ENCODE measurements around the gene COQ10A. TPM values are rescaled to one million over a fixed set of nuclear protein-coding genes. Genes with fewer than 3 reads are reported as not detected.

Gene COQ10A
- total RNA-seq, result 17.0 TPM in 2 replicates

DNA sequence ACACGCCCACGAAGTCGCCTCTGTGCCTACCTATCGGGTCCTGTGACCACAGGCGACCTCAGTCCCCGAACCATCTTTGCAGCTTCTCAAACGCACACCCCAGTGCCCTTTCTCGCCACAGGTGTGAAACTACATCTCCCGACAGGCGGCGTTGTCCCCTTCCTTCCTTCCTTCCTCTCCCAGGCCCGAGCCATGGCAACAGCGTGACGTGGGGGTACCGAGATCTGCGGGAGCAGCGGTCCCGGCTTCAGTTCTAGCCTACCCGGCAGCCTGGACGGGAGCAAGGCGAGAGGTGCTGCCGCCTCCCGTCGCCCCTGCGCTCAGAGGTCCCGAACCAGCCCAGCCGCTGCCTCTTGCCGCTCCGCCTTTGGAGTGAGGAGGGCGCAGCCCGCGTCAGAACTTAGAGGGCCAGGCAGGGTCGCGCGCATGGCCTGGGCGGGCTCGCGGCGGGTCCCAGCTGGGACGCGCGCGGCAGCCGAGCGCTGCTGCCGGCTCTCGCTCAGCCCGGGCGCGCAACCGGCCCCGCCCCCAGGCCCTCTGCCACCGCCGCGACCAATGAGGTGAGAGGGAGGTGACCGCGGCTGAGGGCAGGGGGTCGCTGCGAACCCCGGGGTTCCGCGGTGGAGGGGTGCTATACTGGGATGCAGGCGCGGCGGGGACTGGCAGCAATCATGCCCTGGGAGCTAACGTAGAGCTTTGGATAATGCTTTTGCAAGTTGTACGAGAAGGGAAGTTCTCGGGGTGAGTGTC, at the start of gene COQ10A:
COQ10A (plus strand) TSS at position 250 of the 750 bp plus-strand sequence; CDS start at position 427, 177 bp downstream.
- H3K4me1 Mint-ChIP-seq, result peaks cover 14% of the 10 kb centered on the region
- no peaks in the 10 kb centered on the region for H3K9me3 Mint-ChIP-seq
- H3K27ac Mint-ChIP-seq, result peak within 1 kb of the TSS; percentile 94
- H3K4me3 Mint-ChIP-seq, result peak within 1 kb of the TSS; percentile 93
- intact Hi-C loops (cut with micrococcal nuclease), result loop anchor here (1.0 to 10.0 kb wide), 4 partner anchors 9 to 198 kb away; partner anchors contain the start of genes ANKRD52, CNPY2, CS and SPRYD4
- H3K27me3 Mint-ChIP-seq, result no peaks in the 10 kb centered on the region
- H3K36me3 Mint-ChIP-seq (ENCODE audit: low read depth), result peaks cover 18% of the 10 kb centered on the region
- DNase-seq, result peak; percentile 96

GRCh38 chr12:56219840-56220239, 46.9 kb upstream of the COQ10A start:
- no peaks in the 10 kb centered on the region for H3K9me3 Mint-ChIP-seq
- no peaks in the 10 kb centered on the region for H3K27me3 Mint-ChIP-seq
- peaks cover 29% of the 10 kb centered on the region for H3K4me1 Mint-ChIP-seq
- intact Hi-C loops (cut with micrococcal nuclease), result loop anchor here (5.0 kb wide), 1 partner anchor 403 kb away; the partner anchor contains the start of genes ORMDL2 and SARNP
- no peak for DNase-seq
- no peak overlapping the region for H3K27ac Mint-ChIP-seq
- H3K36me3 Mint-ChIP-seq (ENCODE audit: low read depth), result peaks cover 14% of the 10 kb centered on the region
- peak overlapping the region; percentile 35 for H3K4me3 Mint-ChIP-seq

DNA sequence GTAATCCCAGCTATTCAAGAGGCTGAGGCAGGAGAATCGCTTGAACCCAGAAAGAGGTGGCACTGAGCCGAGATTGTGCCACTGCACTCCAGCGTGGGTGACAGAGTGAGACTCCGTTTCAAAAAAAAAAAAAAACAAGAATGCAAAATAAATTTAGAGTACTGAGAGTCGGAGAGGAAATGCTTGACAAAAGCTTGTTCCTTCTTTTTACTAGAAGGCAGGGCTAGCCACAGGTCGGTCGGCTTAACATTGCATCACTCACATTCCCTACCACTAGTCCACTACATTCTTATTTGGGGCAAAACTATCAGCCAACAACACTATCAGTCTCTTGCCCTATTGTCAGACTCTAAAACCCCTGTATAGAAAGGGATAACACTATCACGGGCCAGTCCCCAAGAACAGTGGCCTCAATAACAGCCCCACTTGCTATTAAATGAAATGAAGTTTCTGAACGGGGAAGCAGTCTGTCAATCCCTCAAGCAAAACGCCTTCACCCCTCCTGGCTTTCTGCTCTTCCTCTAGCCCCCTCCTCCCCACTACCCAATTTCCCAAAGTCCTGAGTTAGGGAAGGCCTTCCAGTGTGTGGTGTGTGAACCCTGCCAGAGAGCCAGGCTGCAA, 46.0 kb upstream of the COQ10A start:
- peak overlapping the region; percentile 95 for H3K27ac Mint-ChIP-seq
- peaks cover 37% of the 10 kb centered on the region for H3K4me1 Mint-ChIP-seq
- intact Hi-C loops (cut with micrococcal nuclease), result loop anchor here (5.0 kb wide), 1 partner anchor 403 kb away; the partner anchor contains the start of genes ORMDL2 and SARNP
- H3K36me3 Mint-ChIP-seq (ENCODE audit: low read depth), result peaks cover 14% of the 10 kb centered on the region
- H3K9me3 Mint-ChIP-seq, result no peaks in the 10 kb centered on the region
- H3K27me3 Mint-ChIP-seq, result no peaks in the 10 kb centered on the region
- peak; percentile 66 for DNase-seq
- peak overlapping the region; percentile 100 for H3K4me3 Mint-ChIP-seq

- H3K4me1 Mint-ChIP-seq, result peaks cover 41% of the 10 kb centered on the region
- H3K27ac Mint-ChIP-seq, result peak overlapping the region; percentile 95
- H3K36me3 Mint-ChIP-seq (ENCODE audit: low read depth), result peaks cover 19% of the 10 kb centered on the region
- intact Hi-C loops (cut with micrococcal nuclease), result loop anchor here (5.0 kb wide), 1 partner anchor 404 kb away; the partner anchor contains the start of genes ORMDL2 and SARNP
- no peak for DNase-seq
- H3K4me3 Mint-ChIP-seq, result peak overlapping the region; percentile 100
- no peaks in the 10 kb centered on the region for H3K9me3 Mint-ChIP-seq
- no peaks in the 10 kb centered on the region for H3K27me3 Mint-ChIP-seq
Observed at GRCh38 chr12:56221232-56221756, 45.4 kb upstream of the COQ10A start.

DNA sequence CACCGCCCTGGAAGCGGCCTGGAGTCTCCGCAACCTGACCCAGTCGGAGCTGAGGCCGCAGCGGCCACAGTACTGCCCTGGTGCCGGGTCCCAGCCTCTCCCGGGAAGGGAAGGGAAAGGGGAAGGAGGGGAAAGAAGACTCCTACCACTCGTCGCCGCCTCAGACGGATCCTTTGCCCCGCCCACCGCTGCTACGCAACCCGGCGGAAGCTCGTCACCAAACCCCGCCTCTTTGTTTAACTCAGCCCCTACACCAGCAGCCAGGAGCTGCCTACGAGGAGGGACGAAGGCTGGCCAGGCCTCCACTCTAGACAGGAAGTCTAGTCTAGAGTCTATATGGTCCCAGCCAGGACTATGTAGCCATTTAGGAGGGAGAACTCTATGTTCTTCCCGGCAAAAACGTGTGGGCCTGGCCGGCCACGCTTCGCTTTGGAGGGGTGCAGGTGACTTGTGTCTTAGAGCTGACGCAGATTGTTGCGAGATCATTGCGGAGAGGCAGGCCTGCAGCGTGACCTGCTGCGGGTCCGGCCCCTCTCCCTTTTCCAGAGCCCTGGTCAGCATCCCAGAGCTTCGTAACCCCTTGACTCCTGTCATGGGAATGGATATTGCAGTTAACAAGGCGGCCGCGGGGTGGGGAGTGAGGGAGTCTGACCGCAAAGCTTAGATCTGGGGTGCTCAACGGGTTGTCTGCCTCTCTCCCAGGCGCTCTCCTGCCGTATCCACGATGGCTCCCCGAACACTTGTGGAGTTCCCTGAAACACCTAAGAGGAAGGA, 44.8 kb upstream of the COQ10A start, which contains the start of gene RNF41:
RNF41 (minus strand) TSS at position 166 of the 774 bp plus-strand sequence. CDS start 7,875 bp downstream, outside the sequence.
- peak within 1 kb of the TSS; percentile 95 for H3K27ac Mint-ChIP-seq
- peak within 1 kb of the TSS; percentile 100 for H3K4me3 Mint-ChIP-seq
- intact Hi-C loops (cut with micrococcal nuclease), result loop anchor here (1.0 to 5.0 kb wide), 4 partner anchors 69 to 405 kb away; partner anchors contain the start of genes CS, MYL6B, ORMDL2 and SARNP
- H3K9me3 Mint-ChIP-seq, result no peaks in the 10 kb centered on the region
- peaks cover 16% of the 10 kb centered on the region for H3K36me3 Mint-ChIP-seq (ENCODE audit: low read depth)
- DNase-seq, result peak; percentile 98
- H3K4me1 Mint-ChIP-seq, result peaks cover 39% of the 10 kb centered on the region
- H3K27me3 Mint-ChIP-seq, result no peaks in the 10 kb centered on the region

GRCh38 chr12:56222531-56222895, 44.2 kb upstream of the COQ10A start:
- Mint-ChIP-seq H3K27me3 (no peaks in the 10 kb centered on the region), H3K9me3 (no peaks in the 10 kb centered on the region), H3K36me3 (ENCODE audit: low read depth) (peaks cover 19% of the 10 kb centered on the region), H3K27ac (peak overlapping the region; percentile 95), H3K4me3 (peak overlapping the region; percentile 100), H3K4me1 (peaks cover 39% of the 10 kb centered on the region)
- no peak for DNase-seq
- intact Hi-C loops (cut with micrococcal nuclease), result loop anchor here (1.0 to 5.0 kb wide), 4 partner anchors 70 to 405 kb away; partner anchors contain the start of genes CS, MYL6B, ORMDL2 and SARNP

DNA sequence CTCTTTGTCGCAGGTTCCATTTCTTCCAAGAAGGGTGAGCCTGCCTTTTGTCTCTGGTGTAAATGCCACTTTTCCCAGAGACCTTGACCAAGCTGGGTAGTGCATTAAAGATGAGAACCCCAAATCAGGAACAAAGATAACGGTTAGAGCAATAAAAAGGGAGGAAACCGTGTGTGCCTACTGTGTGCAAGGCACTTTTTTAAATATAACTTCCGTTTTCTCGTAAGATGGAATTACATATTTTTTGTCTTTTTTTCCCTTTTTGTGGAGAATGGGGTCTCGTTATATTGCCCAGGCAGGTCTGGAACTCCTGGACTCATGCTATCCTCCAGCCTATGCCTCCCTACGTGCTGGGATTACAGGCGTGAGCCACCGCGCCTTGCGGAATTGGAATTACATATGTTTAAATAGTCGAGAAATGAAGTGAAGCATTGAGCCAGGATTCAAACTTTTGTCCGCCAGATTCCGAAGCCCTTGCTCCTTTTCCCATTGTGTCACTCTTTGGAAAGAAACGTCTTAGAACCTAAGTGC, 43.1 kb upstream of the COQ10A start:
- intact Hi-C loops (cut with micrococcal nuclease), result loop anchor here (1.0 to 5.0 kb wide), 5 partner anchors 30 to 406 kb away; partner anchors contain the start of genes ANKRD52, MYL6B, ORMDL2 and SARNP
- Mint-ChIP-seq H3K27ac (peak overlapping the region; percentile 85), H3K27me3 (no peaks in the 10 kb centered on the region), H3K4me1 (peaks cover 39% of the 10 kb centered on the region), H3K4me3 (peak overlapping the region; percentile 100), H3K9me3 (no peaks in the 10 kb centered on the region), H3K36me3 (ENCODE audit: low read depth) (peaks cover 19% of the 10 kb centered on the region)
- peak; percentile 60 for DNase-seq

DNA sequence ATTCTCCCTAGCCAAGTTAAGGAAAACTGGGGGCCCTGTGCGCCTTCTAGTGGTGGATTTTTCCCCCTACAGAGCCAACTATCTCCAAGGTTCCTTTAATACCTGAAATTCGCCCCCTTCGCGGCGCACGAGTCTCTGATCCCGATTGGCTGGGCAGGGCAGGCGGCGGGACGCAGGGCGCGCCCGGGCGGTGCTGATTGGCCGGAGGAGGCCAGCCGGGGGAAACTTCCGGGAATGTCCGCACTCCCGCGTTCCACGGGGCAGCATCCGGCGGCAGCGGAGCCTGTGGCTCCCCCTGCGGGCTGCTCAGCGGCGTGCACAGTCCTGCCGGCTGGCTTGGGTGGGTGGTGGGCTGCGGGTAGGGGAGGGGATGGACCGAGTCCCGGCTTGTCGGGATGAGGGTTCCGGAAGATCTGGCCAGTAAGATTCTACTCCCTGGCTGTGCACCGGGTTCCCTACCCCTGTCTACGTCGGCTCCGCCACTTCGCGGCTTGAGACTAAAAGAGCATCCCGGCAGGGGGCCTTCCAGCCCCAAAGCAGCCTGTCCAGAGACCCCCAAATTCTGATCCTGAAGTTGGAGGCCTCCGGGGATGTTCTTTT, 42.5 kb upstream of the COQ10A start, which contains the start of gene NABP2:
NABP2 (plus strand) TSS at position 241 of the 600 bp plus-strand sequence. CDS start 515 bp downstream, outside the sequence.
- Mint-ChIP-seq H3K4me1 (peaks cover 39% of the 10 kb centered on the region), H3K4me3 (peak within 1 kb of the TSS; percentile 100)

GRCh38 chr12:56224954-56225353, 41.8 kb upstream of the COQ10A start:
- DNase-seq, result no peak
- Mint-ChIP-seq H3K9me3 (no peaks in the 10 kb centered on the region), H3K4me3 (peak overlapping the region; percentile 100), H3K36me3 (ENCODE audit: low read depth) (peaks cover 22% of the 10 kb centered on the region), H3K4me1 (peaks cover 37% of the 10 kb centered on the region), H3K27ac (peak overlapping the region; percentile 85), H3K27me3 (no peaks in the 10 kb centered on the region)
- intact Hi-C loops (cut with micrococcal nuclease), result loop anchor here (1.0 to 5.0 kb wide), 4 partner anchors 32 to 408 kb away; partner anchors contain the start of genes ANKRD52, ORMDL2 and SARNP

More for the DNA sequence above, 42.5 kb upstream of the COQ10A start, which contains the start of gene NABP2:
- no peaks in the 10 kb centered on the region for H3K9me3 Mint-ChIP-seq
- intact Hi-C loops (cut with micrococcal nuclease), result loop anchor here (1.0 to 5.0 kb wide), 4 partner anchors 31 to 407 kb away; partner anchors contain the start of genes ANKRD52, ORMDL2 and SARNP
- peaks cover 21% of the 10 kb centered on the region for H3K36me3 Mint-ChIP-seq (ENCODE audit: low read depth)
- H3K27ac Mint-ChIP-seq, result peak within 1 kb of the TSS; percentile 85
- H3K27me3 Mint-ChIP-seq, result no peaks in the 10 kb centered on the region
- DNase-seq, result peak; percentile 99

- intact Hi-C loops (cut with micrococcal nuclease), result no loop called here
- H3K27me3 Mint-ChIP-seq, result no peaks in the 10 kb centered on the region
- H3K27ac Mint-ChIP-seq, result no peak overlapping the region
- H3K9me3 Mint-ChIP-seq, result no peaks in the 10 kb centered on the region
- no peak overlapping the region for H3K4me3 Mint-ChIP-seq
- H3K36me3 Mint-ChIP-seq (ENCODE audit: low read depth), result peaks cover 22% of the 10 kb centered on the region
- no peak for DNase-seq
- H3K4me1 Mint-ChIP-seq, result peaks cover 15% of the 10 kb centered on the region
Observed at GRCh38 chr12:56229082-56229481, 37.7 kb upstream of the COQ10A start.

DNA sequence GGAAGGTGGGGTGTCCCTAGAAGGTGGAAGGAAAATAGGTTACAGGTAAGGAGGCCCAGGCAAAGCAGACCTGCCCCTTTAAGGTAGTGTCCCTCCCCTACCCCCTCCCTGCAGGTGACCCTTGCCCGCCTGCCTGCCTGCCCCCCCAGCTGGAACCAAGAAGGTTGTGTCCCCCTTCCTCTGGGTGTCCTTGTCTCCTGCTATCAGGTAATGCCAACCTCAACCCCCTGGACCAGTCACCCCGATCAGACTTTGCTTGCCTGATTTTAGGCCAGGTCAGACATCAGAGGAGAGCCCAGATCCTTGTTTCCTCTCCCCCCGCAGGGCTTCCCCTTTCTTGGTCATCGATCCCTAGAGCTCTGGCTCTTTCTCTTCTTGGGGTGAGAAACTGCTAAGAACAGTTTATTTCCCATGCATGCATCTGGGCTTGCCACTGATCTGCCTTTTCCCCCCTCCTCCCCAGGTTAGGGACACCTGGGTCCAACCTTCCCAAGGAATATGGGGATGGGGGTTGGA, 36.8 kb upstream of the COQ10A start, which contains the start of gene SLC39A5:
SLC39A5 (plus strand) TSS at position 136 of the 516 bp plus-strand sequence. CDS start 1,224 bp downstream, outside the sequence.
- Mint-ChIP-seq H3K4me3 (no peak within 1 kb of the TSS), H3K4me1 (peaks cover 11% of the 10 kb centered on the region), H3K27ac (no peak within 1 kb of the TSS), H3K27me3 (no peaks in the 10 kb centered on the region), H3K36me3 (ENCODE audit: low read depth) (peaks cover 22% of the 10 kb centered on the region), H3K9me3 (no peaks in the 10 kb centered on the region)
- DNase-seq, result no peak
- intact Hi-C loops (cut with micrococcal nuclease), result no loop called here
